Activated gamma-delta T cell treated with Interleukin-2 at 50 U/mL for 16 hours (primary cell): ENCODE measurements around the gene SCNN1A.

Experiments
- DNase-seq: peaks from one replicate; pipeline ENCODE4 v3.0.0-alpha.2; 2020

Gene SCNN1A

DNA sequence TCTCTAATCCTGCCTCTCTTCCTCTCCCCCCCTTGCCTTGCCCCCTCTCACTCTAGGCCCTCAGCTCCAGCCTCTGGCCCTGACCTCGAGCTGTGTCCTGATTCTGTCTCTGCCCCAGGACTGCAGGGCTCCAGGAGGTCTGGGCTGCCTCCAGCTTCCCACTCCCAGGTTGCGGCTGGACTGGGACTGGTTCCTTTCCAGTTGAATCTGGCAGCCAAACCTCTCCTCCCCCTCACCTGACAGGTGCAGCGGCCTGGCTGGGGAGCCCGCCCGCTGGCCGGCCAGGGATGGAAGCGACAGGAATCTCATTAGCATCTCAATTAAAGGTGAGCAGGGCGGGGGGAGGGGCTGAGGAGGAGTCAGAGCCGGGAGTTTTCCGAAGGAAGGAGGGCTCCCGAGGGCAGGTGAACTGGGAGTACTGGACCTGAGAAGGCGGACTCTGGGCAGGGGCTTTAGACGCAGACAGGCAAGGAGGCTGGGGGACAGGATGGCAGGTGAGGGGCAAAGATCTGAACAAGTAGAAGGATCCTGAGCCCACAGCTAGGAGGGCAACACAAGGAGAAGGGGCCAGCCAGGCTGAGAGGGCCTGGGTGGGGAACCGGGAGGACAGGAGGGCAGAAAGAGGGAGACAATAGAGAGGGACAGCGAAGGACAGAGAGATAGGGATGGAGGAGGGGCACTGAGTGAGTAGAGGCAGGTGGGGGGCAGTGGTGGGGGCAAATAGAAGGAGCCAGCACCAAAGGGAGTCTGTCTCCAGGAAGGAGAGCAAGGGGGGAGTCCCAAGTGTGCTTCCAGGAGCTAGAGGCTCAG is at the start of gene SCNN1A:
Gene SCNN1A (minus strand): TSS at position 295 of the 810 bp plus-strand sequence. CDS start 780 bp downstream, outside the sequence.
- DNase-seq: no peak

DNA sequence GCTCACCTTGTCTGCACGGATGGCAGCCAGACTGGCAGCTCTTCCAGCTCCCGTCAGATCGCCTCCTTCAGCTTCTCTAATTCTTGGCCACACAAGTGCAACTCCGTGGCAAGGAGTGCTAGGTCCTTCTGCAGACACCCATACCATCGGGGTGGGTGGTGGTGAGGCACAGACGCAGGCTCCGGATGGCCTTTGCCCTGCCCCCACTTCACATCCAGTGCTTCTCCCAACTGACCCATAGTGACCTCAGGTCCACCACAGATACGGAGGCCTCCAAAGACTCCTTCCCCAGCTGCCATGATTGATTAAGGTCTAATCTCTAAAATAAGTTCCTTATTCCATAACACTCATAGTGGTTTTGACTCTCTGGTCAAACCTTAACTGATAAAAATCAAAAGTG is 49.5 kb upstream of the SCNN1A start:
- no peak for DNase-seq

DNA sequence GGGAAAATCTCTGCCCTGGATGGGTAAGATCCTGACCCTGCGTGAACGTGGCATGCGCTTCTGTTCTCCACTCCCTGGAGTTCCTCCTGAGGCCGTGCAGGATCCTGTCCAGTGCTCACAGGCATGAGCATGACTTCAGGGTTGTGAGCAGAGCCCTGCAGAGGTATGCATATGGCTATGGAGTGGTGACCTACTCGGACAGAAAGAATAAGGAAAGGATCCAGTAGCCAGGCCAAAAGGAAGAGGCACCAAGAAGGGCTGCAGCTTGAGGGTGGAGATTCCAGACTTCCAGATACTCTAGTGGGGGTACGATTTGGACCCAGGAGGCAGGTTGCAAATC is 48.6 kb upstream of the SCNN1A start:
- no peak for DNase-seq

DNA sequence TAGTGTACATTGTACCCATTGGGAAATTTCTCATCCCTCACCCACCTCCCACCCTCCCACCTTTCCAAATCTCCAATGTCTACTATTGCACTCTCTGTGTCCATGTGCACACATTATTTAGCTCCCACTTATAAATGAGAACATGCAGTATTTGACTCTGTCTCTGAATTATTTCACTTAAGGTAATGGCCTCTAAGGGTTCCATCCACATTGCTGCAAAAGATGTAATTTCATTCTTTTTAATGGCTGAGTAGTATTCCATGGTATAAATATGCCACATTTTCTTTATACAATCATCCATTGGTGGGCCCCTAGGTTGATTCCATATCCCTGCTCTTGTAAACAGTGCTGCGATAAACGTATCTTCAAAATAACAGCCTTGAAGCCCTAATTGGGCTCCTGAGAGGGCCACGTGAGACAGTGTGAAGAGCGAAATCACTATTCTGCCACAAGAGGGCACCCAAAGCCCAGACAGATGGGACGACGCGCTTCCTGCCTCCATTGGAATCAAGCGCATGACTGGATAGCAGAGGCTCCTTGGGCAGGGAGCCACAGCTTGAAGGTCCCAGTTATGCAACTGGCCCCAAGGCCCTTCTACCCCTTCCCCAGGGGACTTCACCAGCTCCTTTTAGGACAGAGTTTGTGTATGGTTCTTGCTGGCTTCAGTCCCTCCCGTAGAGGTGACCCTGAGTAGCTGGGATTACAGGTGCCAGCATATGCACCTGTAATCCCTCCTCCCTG is 48.1 kb upstream of the SCNN1A start:
- DNase-seq: peak; percentile 73

DNA sequence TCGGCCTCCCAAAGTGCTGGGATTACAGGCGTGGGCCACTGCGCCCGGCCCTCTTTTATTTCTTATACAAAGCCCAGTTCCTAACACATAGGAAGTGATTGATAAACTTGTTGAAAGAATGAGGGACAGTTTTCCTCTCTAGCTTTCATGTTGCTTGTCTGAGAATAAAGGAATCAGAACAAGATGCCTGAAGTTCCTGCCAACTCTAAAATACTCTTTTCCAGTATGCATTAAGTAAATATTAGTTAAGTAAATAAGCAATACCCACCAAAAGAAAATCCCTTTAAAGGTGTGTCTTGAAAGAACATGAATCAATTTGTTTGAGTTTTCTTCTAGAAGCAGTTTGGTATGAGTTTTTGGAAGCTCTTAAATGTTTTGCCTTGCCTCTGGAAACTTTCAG is 45.0 kb upstream of the SCNN1A start:
- no peak for DNase-seq

DNA sequence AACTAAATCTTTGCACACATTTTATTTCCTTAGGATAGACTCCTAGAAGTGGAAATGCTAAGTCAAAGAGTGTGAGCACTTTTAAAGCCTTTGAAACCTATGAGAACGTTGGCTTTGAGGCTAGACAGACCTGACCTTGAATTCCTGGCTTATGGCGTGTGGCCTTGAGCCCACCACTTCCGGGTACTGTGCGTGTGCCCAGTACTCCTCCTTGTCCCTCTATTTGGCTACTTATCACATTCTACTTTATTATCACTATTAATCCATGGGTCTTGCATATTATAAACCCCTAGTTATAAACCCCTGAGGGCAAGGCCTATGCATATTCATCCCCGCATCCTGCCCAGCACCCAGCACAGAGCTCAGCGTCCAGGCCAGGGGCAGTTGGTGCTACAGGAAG is 43.4 kb upstream of the SCNN1A start:
- no peak for DNase-seq

DNA sequence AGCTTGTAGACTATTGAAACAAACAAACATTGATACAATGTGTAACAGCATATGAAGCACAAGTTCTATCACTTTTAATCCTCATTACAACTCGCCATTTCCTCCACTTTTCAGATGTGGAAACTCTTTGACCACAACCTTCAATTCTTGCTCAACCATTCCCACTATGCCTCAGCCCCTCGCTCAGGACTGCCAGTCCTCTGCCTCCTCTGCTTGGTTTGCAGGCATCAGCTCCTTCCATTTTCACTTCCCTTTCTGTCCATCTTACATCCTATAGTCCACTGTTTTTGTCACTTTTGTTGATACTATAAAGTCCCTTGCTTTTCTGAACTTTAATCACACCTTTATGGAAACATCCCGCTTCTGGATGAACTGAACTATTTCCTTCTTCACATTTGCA is 41.2 kb upstream of the SCNN1A start:
- no peak for DNase-seq

DNA sequence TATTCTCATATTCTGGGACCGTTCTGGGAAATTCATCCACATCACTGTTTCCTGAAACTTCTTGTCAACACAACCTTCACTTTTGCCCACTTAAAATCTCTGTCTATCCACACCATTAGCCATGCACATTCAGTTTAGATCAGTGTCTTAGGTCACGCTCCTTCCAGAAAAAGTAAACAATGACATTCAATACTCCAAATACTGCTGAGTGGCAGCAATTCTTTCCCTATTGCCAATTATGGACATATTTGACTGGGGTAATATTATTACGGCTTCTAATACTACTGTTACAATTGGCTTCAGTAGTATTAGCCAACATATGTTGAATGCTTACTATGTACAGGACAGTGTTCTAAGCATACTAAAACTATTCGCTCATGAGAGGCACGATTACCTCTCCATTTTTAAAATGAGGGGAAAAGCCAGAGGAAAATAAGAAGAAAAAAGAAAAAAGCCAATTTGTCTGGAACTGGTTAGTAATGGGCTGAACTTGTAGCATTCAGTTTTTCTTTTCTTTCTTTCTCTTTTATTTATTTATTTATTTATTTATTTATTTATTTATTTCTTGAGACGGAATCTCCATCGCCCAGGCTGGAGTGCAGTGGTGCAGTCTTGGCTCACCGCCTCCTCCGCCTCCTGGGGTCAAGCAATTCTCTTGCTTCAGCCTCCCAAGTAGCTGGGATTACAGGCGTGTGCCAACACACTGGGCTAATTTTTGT is 32.0 kb upstream of the SCNN1A start:
- no peak for DNase-seq

DNA sequence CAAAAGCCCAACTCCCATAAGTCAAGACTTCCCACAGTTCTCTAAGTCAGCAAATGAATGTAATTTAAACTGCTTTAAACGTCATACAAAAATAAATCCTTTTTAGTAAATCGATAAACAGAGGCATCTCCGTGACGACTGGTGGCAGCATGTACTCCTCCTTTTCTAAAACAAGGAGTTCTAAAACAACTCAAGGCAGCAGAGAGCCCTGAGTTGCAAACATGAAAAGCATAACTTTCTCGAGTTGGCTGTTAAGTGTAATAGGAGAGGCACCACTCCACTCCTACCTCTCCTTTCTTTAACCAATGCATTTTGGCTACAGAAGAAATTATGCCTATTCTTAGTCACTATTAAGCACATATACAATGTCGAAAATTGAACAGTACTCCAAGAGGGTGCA is 30.6 kb upstream of the SCNN1A start:
- DNase-seq: no peak

DNA sequence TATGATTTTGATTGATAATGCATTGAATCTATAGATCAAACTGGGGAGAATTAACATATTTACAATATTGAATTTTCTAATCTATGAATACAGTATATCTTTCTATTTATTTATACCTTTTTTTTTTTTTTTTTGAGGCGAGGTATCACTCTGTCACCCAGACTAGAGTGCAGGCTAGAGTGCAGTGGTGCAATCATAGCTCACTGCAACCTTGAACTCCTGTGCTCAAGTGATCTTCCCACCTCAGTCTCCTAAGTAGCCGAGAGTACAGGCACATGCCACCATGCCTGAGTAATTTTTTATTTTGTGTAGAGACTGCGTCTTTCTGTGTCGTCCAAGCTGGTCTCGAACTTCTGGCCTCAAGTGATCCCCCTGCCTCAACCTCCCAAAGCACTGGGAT is 29.0 kb upstream of the SCNN1A start:
- no peak for DNase-seq

DNA sequence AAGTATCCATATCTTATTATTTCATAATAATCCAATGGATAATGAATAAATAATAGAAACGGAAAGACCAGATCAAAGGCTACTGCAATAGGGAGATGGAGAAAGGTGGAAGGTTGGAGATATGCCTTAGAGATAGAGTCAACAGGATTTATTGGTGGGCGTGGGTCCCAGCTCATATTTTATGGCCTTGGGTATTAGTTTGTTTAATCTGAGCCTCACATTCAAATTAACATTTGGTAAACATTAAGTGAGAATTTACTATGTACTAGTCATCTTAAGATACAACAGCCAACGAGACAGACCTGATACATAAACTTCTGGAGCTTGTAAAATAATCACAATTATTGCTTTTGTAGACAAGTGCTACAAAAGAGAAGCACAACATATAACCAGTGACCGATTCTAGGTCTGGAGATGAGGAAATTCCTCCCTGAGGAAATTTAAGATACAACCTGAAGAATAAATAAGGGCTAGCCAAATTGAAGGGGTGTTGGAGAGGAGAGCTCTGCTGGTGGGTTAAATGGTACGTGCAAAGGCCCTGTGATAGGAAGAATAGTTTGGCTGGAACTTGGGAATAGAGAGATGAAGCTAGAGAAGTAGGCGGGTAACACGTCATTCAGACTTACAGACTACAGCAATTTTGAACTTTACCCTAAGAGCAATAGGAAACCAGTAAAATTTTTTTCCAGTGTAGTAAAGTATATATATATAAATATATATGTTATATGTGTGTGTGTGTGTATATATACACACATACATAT is 24.7 kb upstream of the SCNN1A start:
- no peak for DNase-seq

DNA sequence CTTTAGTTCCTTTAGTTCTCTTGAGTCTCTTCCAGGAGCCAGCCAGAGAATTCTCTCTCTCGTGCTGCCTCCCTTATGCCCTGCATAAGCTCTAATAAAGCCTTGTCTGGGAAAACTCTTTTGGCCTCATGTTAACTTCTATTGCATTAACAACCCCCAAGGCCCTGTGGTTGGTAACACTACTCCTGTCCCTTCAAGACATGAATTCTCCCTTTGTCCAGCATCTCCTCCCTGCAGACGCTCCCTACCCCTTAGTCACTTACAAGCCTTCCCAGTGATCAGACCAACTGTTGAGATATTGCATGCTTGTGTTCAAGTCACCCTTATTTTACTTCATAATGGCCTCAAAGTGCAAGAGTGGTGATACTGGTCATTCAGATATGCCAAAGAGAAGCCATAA is 20.7 kb upstream of the SCNN1A start:
- DNase-seq: no peak

DNA sequence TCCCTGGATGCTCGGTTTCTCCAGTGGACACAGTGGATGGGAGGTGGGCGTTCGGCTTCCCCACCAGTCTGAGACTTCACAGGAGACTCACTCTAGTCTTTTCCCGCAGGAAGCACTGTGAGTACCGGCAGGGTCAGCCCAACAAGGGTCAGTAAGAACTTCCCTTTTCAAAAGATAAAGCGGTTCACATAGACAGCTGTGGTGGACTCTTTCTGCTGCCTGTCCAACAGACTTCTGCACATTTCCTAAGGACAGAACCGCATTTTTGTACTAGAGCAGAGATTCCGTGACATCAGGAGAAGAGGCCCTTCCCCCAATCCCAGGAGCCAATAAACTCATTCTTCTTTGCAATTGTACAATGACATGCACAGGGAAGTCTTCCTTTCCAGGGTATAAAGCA is 19.0 kb upstream of the SCNN1A start:
- no peak for DNase-seq

DNA sequence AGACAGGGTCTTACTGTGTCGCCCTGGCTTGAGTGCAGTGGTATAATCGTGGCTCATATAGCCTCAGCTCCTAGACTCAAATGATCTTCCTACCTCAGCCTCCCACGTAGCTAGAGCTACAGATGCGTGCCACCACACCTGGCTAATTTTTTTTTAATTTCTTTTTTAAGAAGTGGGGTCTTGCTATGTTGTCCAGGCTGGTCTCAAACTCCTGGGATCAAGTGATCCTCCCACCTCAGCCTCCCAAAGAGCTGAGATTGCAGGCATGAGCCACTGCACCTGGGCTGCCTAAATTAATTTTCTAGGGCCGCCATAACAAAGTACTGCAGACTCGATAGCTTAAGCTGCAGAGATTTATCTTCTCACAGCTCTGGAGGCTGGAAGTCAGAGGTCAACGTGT is 17.7 kb upstream of the SCNN1A start:
- no peak for DNase-seq

DNA sequence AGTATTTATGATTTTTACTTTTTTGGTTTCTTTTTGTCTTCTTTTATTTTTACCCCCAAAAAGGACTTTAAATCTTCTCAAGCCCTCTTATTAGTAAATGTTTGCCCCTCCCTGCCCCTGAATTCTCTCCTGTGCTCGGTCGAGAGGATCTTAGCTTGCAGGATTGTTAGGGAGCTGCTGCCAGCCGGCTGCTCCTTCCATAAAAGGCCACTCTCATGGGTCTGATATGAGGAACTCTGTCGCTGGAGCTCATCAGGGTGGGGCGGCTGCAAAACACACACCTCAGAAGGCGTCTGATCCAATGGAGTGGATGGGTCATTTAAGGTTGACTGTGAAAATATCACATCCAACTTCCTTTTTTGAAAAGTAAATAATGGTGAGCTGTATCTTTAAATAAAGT is 17.1 kb upstream of the SCNN1A start:
- no peak for DNase-seq

DNA sequence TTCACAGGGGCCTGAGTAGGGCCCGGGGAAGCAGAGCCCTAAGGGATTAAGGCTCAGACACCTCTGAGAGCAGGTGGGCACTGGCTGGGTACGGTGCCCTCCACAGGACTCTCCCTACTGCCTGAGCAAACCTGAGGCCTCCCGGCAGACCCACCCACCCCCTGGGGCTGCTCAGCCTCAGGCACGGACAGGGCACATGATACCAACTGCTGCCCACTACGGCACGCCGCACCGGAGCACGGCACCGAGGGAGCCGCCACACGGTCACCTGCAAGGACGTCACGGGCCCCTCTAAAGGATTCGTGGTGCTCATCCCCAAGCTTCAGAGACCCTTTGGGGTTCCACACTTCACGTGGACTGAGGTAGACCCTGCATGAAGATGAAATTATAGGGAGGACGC is 15.7 kb upstream of the SCNN1A start:
- no peak for DNase-seq

DNA sequence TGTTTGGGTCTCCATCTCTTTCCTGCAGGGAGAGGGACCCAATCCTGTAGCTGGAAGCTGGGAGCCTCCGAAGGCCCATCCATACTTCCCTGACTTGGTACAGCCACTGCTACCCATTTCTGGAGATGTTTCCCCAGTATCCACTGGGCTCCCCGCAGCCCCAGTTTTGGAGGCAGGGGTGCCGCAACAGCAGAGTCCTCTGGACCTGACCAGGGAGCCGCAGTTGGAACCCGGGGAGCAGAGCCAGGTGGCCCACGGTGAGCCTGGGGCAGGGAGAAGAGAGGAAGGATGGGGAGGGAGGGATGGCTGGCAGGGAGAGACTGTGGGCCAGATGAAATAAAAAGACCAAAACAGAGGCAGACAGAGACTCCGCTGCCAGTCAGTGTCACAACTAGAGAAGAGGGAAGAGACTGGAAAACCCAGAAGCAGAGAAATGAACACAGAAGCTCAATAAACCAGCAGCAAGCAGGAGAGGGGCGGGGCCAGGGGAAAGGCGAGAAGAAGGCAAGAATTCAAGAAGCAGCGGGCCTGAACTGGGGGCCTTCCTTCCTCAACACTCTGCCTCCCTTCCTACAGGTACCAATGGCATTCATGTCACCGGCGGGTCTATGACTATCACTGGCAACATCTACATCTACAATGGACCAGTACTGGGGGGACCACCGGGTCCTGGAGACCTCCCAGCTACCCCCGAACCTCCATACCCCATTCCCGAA is 14.9 kb upstream of the SCNN1A start:
- no peak for DNase-seq

DNA sequence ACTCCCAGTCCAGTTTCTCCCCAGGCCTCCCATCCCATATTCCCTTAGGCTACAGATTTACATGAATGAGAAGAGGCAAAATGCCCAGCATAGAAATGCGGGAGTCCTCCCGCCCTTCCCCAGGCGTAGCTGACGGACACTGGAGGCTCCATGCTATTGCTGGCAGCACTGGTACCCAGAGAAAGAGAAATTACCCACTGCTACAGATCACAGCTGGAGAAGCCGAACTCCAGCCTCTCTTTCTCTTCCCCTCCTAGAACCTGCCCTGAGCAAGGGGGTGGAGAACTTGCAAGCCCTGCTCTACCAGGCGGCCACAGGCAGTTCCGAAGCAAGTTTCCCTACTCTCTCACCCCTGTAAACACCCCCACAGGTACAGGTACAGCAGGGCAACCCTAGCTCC is 12.2 kb upstream of the SCNN1A start:
- no peak for DNase-seq

DNA sequence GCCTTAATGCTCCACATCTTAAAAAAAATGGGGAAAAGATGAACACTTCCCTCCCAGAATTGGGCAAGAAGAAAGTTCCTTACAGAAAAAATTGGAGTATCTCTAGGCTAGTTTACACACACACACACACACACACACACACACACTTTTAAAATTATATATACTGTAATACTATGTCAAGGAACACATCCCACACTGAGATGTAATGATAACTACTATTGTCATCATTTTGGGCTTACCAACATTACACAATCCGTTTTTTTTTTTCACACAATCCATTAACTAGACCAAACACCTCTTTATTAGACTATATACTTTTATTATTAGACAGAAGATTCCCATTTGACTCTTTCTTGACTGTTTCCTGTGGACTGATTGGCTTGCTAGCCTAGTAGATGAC is 11.1 kb upstream of the SCNN1A start:
- DNase-seq: no peak

DNA sequence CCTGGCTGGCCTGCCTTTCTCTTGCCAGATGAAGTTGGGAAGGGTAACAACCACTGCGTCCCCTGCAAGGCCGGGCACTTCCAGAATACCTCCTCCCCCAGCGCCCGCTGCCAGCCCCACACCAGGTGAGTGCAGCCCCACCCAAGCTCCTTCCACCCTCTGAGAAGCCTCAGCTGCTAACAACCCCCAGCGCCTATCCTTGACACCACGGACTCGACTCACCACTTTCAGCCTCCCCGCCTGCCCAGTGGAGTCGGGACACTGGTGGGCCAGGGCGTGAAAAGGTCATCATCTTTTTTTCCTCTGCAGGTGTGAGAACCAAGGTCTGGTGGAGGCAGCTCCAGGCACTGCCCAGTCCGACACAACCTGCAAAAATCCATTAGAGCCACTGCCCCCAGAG is 10.7 kb upstream of the SCNN1A start:
- no peak for DNase-seq

DNA sequence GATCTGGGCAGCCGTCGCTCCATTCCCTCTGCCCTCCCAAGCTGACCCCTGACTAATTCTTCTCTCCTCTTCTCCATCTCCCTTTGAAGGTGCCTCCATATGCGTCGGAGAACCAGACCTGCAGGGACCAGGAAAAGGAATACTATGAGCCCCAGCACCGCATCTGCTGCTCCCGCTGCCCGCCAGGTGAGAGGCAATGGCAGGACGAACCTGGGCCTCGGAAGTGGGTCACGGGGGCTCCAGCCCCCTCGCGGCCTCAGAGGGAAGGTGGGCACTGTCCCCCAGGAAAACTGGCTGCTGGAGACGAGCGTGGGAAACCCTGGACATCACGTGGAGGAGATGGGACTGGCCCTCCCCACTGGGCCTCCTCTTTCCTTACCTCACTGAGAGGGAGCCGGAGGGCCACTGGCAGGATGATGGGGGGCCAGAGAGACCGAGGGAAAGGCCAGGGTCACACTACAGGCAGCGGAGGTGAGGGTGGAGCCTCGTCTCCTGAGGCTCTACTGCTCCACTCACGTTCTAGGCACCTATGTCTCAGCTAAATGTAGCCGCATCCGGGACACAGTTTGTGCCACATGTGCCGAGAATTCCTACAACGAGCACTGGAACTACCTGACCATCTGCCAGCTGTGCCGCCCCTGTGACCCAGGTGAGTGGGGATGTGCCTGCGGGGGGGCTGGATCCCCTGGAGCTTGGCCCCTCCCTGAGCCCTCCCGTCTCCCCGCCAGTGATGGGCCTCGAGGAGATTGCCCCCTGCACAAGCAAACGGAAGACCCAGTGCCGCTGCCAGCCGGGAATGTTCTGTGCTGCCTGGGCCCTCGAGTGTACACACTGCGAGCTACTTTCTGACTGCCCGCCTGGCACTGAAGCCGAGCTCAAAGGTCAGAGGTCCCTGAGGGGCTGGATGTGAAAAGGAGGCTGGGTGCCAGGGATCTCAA is 9.4 kb upstream of the SCNN1A start:
- DNase-seq: no peak
